ENCODE measurements around the gene CELF4.

Gene CELF4

GRCh38 chr18:37405772-37406171, 159.8 kb downstream of the CELF4 start:
- DNase-seq = no peak

DNA sequence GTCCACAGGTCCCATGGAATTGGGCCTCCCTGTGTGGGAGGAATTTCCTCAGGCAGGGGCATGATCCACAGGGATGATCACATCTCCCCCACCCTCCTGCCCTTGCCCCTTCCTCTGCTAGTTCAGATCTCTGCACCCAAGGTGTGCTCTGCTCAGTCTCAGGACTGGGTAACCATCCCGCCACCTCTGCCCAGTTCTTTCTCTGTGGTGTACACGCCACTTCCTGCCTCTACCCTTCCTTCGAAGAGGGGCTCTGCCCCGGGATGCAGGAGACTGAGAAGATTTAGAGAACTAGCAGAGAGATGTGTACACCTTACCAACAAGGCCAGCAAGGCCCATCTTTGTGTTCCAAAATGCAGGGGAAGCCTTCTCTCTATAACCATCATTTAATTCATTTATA, 160.4 kb downstream of the CELF4 start:
- DNase-seq = no peak

- DNase-seq = no peak
Measured at GRCh38 chr18:37403788-37404187, 161.8 kb downstream of the CELF4 start.

DNA sequence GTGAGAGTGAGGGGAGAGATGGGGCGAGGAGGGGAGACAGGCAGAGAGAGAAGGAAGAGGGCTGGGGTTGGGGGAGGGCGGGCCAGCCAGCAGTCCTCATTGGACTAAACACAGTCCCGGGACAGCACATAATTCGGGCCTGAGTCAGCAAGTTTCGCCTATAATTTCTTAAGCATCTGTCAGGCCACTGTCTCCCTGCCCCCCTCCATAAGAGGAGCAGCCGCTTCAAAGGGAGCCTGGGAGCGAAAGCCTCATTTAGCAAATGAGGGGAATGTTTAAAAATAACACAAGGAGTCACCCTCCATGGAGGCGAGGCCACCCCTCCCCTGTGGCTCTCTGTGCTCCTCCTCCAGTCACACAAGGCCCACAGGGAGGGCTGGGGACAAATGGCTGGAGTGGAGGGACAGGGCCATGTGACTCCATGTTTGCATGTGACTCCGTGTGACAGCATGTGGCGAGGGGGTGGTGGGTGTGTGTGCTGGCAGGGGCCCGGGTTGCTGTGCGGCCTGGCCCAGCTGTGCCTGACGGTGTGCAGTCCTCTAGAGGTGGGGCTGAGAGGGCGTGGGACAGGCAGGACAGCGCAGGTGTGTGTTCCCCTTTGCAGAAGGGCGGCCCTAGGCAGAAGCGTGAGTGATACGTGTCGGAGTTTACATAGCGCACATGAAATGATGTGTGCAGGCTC, 162.4 kb downstream of the CELF4 start:
- peak; percentile 86 for DNase-seq

- no peak for DNase-seq
Measured at GRCh38 chr18:37402735-37403099, 162.9 kb downstream of the CELF4 start.

GRCh38 chr18:37400802-37401201, 164.8 kb downstream of the CELF4 start:
- no peak for DNase-seq

DNA sequence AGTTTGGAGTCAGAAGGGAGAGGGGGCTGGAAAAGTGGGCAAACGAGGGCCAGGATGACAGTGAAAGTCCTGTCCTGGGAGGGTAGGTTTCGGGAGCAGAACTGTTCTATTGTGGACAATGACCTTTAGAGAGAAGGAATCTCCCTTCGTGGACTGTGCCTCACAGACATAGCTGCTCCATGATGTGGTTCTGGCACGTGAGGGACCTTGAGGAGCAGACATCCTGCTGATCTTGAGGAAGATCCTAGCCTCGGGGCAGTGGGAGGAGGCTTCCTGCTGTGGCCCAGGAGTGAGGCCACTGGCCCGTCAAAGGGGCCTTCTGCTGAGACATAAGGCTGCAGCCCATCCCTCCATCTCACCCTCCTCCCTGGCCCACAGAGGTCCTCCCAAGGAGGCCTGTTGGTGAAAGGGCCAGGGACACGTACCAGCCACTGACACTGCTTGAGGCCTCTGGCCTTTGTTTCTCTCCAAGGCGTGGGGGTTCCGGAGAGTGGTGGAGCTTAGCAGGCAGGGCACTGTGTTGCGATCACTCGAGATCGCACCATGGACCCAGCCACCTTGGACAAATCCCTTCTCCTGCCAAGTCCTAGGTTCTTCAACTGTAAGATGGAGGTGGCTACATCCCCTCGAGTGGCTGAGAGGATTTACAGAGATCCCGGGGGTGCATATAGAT, 167.2 kb downstream of the CELF4 start:
- DNase-seq = no peak

DNA sequence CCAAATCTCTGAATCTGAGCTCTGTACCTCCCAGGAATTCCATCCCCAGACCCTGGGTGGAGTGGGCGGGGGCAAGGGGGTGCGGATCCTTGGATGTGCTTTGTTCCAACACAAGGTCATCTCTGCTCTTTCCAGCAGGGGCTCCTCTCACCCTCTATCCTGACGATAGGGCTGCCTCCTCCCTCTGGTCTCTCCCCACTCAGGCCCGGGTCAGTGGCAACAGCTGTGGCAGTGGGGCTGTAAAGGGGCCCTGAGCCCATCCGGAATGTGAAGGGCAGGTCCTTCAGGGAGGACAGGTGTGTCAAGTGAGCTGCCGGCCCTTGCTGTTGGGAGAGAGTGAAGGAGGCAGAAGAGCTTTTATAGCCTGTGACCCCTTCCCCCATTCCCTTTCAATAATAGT, 167.8 kb downstream of the CELF4 start:
- no peak for DNase-seq

GRCh38 chr18:37396971-37397720, 168.5 kb downstream of the CELF4 start:
- no peak for DNase-seq

- no peak for DNase-seq
Measured at GRCh38 chr18:37395631-37396030, 170.0 kb downstream of the CELF4 start.

- no peak for DNase-seq
Measured at GRCh38 chr18:37395138-37395537, 170.5 kb downstream of the CELF4 start.

DNA sequence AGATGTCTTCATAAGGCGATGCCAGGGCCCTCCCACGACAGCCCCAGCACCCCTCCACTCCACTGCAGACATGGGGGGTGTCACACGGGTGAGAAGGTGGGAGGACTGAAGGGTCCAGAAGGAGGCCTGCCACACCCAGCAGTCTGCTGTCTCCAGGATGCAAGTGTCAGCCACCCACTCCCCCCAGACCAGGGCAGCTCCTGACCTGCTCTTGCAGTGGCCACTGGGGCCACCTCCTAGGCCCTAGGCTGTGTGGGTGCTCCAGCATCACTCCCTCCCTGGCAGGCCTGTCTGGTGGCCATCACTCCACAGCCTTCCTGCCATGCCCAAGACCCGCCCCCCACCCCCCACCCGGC, 171.0 kb downstream of the CELF4 start:
- DNase-seq = peak; percentile 21

DNA sequence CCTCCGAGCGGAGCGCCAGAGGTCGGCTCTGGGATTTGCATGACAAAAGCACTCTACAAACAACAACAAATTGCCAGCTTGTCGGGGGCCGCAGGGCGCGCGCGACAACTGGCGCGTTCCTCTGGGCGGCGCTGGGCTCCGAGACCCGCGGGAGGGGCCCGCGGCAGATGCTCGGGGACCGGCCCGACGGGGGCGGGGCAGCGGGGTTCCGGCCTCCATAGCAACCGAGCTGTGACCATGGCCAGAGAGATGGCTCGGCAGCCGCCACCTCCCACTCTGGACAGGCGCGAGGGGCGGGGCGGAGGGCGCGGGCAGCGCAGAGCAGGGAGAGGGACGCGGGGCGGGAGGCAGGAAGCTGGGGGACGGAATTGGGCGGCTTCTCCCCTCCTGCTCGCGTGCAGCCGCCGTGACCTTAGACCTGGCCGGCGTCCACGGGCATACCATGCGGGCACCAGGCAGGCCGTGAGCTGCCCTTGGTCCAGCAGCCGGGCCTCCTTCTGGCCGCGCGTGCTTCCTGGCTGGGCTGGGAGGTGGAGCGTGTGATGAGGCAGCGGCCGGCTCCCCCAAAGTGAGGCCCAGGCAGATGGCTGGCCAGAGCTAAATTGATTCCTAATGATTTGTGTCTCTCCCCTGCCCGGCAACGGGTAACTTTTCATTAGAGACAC, 171.5 kb downstream of the CELF4 start:
- DNase-seq = peak; percentile 79

- peak; percentile 42 for DNase-seq
Measured at GRCh38 chr18:37393221-37393827, 172.3 kb downstream of the CELF4 start.

- DNase-seq = no peak
Measured at GRCh38 chr18:37392648-37393047, 172.9 kb downstream of the CELF4 start.

GRCh38 chr18:37391698-37392548, 173.7 kb downstream of the CELF4 start:
- no peak for DNase-seq

DNA sequence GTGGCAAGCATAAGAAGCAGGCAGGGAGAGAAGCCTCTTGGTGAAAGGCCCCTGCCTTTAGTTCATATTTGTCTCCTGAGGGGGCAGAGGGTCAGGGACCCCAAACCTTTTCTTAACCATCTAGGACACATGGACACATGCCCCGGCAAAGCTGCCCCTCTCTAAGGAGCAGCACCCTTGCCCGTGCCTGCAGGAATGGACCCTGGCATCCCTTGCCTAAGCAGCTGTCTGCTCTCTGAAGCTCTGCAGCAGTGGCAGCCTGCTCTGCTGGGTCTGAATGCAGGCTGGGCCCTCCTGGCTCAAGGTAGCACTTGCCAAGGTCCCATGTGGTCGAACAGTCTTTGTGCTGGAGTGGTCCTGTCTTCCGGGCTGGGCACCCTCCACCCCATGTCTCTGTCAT, 174.4 kb downstream of the CELF4 start:
- DNase-seq = no peak

DNA sequence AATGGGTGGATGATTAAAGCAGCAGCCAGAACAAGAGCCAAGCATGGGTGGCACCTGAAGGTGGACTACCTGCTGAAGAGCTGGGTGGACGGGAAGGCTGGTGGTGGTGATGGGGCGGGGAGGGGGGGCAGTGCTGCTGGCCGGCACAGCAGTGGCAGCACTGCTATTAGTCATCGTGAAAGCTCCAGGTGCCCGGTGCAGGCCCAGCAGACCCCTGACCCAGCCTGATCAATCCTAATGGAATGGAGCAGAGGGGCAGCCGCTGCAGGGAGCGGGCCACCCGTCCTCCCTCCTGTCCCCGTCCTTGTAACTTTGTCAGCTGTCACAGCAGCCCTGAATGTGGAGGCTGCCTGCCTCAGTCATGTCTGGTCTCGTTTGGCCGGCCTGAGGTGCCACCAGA, 174.9 kb downstream of the CELF4 start:
- no peak for DNase-seq

DNA sequence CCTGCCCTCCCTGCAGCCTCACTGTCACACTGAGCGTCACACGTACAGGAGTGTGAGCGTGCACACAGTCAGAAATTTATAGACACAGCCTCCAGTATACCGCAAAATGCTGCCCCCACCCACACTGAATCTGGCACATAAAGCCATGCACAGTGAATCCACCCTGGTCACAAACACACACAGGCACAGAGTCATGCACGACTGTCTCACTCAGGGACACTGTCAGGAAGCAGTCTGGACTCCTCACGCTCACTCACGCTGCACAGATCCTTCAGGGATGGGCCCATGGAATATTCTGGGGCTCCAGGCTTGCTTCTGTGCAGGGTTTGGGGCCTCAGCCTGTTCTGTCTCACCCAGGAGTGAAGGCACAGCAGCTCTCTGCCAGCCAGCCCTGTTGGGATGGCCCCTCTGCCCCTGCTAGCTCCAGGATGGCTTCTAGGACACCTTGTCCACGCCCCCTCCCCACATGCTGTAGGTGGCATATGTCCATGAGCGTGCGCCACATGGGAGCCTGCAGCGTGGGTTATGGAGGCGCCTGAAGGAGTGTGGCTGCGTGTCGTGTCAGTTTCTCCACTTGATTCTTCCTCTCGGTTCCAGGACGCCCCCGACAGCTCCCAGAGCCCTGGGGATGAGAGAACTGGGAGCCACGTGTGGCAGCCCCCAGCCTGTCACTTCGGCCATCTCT, 175.8 kb downstream of the CELF4 start:
- no peak for DNase-seq

- no peak for DNase-seq
Measured at GRCh38 chr18:37389041-37389440, 176.6 kb downstream of the CELF4 start.

DNA sequence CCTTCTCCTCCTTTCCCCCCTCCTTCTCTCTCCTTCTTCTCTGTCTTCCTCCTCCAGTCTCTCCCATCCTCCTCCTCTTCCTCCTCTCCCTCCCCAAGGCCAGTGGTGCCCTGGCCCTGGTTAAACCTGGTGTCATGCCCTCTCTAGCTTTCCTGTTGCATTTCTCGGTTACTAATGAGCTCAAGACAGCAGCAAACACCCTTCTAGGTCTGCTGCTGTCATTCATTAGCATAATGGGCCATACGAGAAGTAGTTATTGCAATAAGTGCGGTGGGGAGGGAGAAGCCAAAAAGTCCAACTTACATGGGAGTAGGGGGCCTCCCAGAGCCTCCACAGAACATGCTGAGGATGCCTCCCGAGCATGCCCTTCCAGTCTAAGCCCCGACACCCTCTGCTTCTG, 177.2 kb downstream of the CELF4 start:
- DNase-seq = no peak
